Activated T-helper 1 cell treated with anti-CD3 and anti-CD28 coated beads, Interleukin-12 subunit alpha, Interleukin-12 subunit beta, Interleukin-2, Interleukin-4 antibody, amounts not matched to agents 30 ng/mL and 10 ng/mL and 1 ng/mL, durations not matched to agents 14 hours and 24 hours and 36 hours (primary cell): Measurements from ENCODE around the gene RC3H2. TPM values are rescaled to one million over a fixed set of nuclear protein-coding genes. Genes with fewer than 3 reads are reported as not detected.

Experiments used
- DNase-seq: peaks from one replicate; pipeline ENCODE4 v3.0.0; 2021; ENCODE audit warnings: low spot score
- H3K27ac Mint-ChIP-seq: one replicate; pipeline ENCODE4 v1.8.0; 2021; ENCODE audit warnings: mild to moderate bottlenecking, mixed read lengths
- H3K27me3 Mint-ChIP-seq: one replicate; pipeline ENCODE4 v1.8.0; 2022; ENCODE audit warnings: mild to moderate bottlenecking, moderate library complexity, mixed read lengths; ENCODE audit not compliant: insufficient read depth
- H3K36me3 Mint-ChIP-seq: one replicate; pipeline ENCODE4 v1.8.0; 2021; ENCODE audit warnings: low read depth, mixed read lengths
- H3K4me1 Mint-ChIP-seq: one replicate; pipeline ENCODE4 v1.8.0; 2021; ENCODE audit warnings: low read depth, mixed read lengths
- H3K4me3 Mint-ChIP-seq: one replicate; pipeline ENCODE4 v1.8.0; 2021; ENCODE audit warnings: mild to moderate bottlenecking, moderate library complexity, mixed read lengths
- H3K9me3 Mint-ChIP-seq: one replicate; pipeline ENCODE4 v1.8.0; 2021; ENCODE audit warnings: mixed read lengths
- intact Hi-C: fragments of 100-400 bp; cut with micrococcal nuclease; formaldehyde crosslinking; loops from one replicate; pipeline ENCODE4 v1.15.1; 2024
- total RNA-seq: library from RNA; stranded (reverse); gene quantifications from 2 replicates; pipeline ENCODE4 v1.2.3, GENCODE V29; 2022

Gene RC3H2
- total RNA-seq = 39.8 and 49.3 TPM in 2 replicates

- Mint-ChIP-seq H3K4me3 (peak within 1 kb of the TSS; percentile 95), H3K27me3 (no peaks in the 10 kb centered on the region), H3K9me3 (no peaks in the 10 kb centered on the region), H3K4me1 (peaks cover 49% of the 10 kb centered on the region), H3K27ac (peak within 1 kb of the TSS; percentile 96), H3K36me3 (peaks cover 13% of the 10 kb centered on the region)
- peak; percentile 97 for DNase-seq
- intact Hi-C loops = loop anchor here (1.0 to 10.0 kb wide), 12 partner anchors 8 to 810 kb away; partner anchors contain the start of genes MRRF, PDCL, RBM18 and STRBP
Measured at GRCh38 chr9:122904823-122905710, at the start of gene RC3H2. RC3H2 (minus strand) TSS chr9:122905359; CDS start chr9:122897509, 7,850 bp downstream.

GRCh38 chr9:122954253-122954691, 49.1 kb upstream of the RC3H2 start:
- DNase-seq = no peak
- H3K27ac Mint-ChIP-seq = no peak overlapping the region

GRCh38 chr9:122951056-122951455, 45.9 kb upstream of the RC3H2 start:
- Mint-ChIP-seq H3K27ac (no peak overlapping the region), H3K9me3 (no peaks in the 10 kb centered on the region), H3K4me3 (no peak overlapping the region), H3K27me3 (no peaks in the 10 kb centered on the region), H3K36me3 (peaks cover 9% of the 10 kb centered on the region), H3K4me1 (peaks cover 30% of the 10 kb centered on the region)
- DNase-seq = no peak
- intact Hi-C loops = no loop called here

More at GRCh38 chr9:122954253-122954691, 49.1 kb upstream of the RC3H2 start:
- H3K9me3 Mint-ChIP-seq = no peaks in the 10 kb centered on the region
- H3K4me1 Mint-ChIP-seq = peaks cover 10% of the 10 kb centered on the region
- intact Hi-C loops = no loop called here
- no peak overlapping the region for H3K4me3 Mint-ChIP-seq
- peaks cover 5% of the 10 kb centered on the region for H3K36me3 Mint-ChIP-seq
- no peaks in the 10 kb centered on the region for H3K27me3 Mint-ChIP-seq

- Mint-ChIP-seq H3K36me3 (peaks cover 12% of the 10 kb centered on the region), H3K4me3 (no peak overlapping the region), H3K27me3 (no peaks in the 10 kb centered on the region), H3K27ac (no peak overlapping the region), H3K4me1 (peaks cover 37% of the 10 kb centered on the region), H3K9me3 (no peaks in the 10 kb centered on the region)
- no peak for DNase-seq
- intact Hi-C loops = no loop called here
Measured at GRCh38 chr9:122950263-122950662, 45.1 kb upstream of the RC3H2 start.

GRCh38 chr9:122949696-122950095, 44.5 kb upstream of the RC3H2 start:
- DNase-seq = no peak
- Mint-ChIP-seq H3K27me3 (no peaks in the 10 kb centered on the region), H3K9me3 (no peaks in the 10 kb centered on the region), H3K4me1 (peaks cover 39% of the 10 kb centered on the region), H3K36me3 (peaks cover 15% of the 10 kb centered on the region), H3K27ac (no peak overlapping the region), H3K4me3 (no peak overlapping the region)
- intact Hi-C loops = no loop called here

- H3K36me3 Mint-ChIP-seq = peaks cover 15% of the 10 kb centered on the region
- peak overlapping the region; percentile 43 for H3K27ac Mint-ChIP-seq
- no peak for DNase-seq
- peaks cover 34% of the 10 kb centered on the region for H3K4me1 Mint-ChIP-seq
- H3K27me3 Mint-ChIP-seq = no peaks in the 10 kb centered on the region
- intact Hi-C loops = no loop called here
- no peaks in the 10 kb centered on the region for H3K9me3 Mint-ChIP-seq
- H3K4me3 Mint-ChIP-seq = no peak overlapping the region
Measured at GRCh38 chr9:122948313-122948712, 43.2 kb upstream of the RC3H2 start.

- Mint-ChIP-seq H3K9me3 (no peaks in the 10 kb centered on the region), H3K4me3 (no peak overlapping the region), H3K27ac (no peak overlapping the region), H3K36me3 (peaks cover 15% of the 10 kb centered on the region), H3K27me3 (no peaks in the 10 kb centered on the region), H3K4me1 (peaks cover 42% of the 10 kb centered on the region)
- intact Hi-C loops = no loop called here
- no peak for DNase-seq
Measured at GRCh38 chr9:122946461-122947005, 41.4 kb upstream of the RC3H2 start.

- Mint-ChIP-seq H3K4me1 (peaks cover 46% of the 10 kb centered on the region), H3K36me3 (peaks cover 15% of the 10 kb centered on the region), H3K9me3 (no peaks in the 10 kb centered on the region), H3K27ac (no peak overlapping the region), H3K4me3 (peak overlapping the region; percentile 22), H3K27me3 (no peaks in the 10 kb centered on the region)
- no peak for DNase-seq
- intact Hi-C loops = no loop called here
Measured at GRCh38 chr9:122944960-122945888, 40.1 kb upstream of the RC3H2 start.

GRCh38 chr9:122941582-122942234, 36.5 kb upstream of the RC3H2 start:
- intact Hi-C loops = loop anchor here (1.0 to 2.0 kb wide), 2 partner anchors 50 to 327 kb away; partner anchors contain the start of gene STRBP
- DNase-seq = no peak
- peak overlapping the region; percentile 76 for H3K27ac Mint-ChIP-seq
- peaks cover 11% of the 10 kb centered on the region for H3K36me3 Mint-ChIP-seq
- peak overlapping the region; percentile 98 for H3K4me3 Mint-ChIP-seq
- H3K4me1 Mint-ChIP-seq = peaks cover 28% of the 10 kb centered on the region
- H3K27me3 Mint-ChIP-seq = peaks cover 1% of the 10 kb centered on the region
- H3K9me3 Mint-ChIP-seq = no peaks in the 10 kb centered on the region

- peaks cover 1% of the 10 kb centered on the region for H3K27me3 Mint-ChIP-seq
- peaks cover 11% of the 10 kb centered on the region for H3K36me3 Mint-ChIP-seq
- peak within 1 kb of the TSS; percentile 76 for H3K27ac Mint-ChIP-seq
- intact Hi-C loops = loop anchor here (1.0 to 2.0 kb wide), 6 partner anchors 10 to 398 kb away; partner anchors contain the start of genes RC3H2, STRBP, ZBTB26 and ZBTB6
- peak; percentile 97 for DNase-seq
- peaks cover 28% of the 10 kb centered on the region for H3K4me1 Mint-ChIP-seq
- H3K9me3 Mint-ChIP-seq = no peaks in the 10 kb centered on the region
- H3K4me3 Mint-ChIP-seq = peak within 1 kb of the TSS; percentile 98
Measured at GRCh38 chr9:122940749-122941581, 35.8 kb upstream of the RC3H2 start, which contains the start of gene RABGAP1. RABGAP1 (plus strand) TSS chr9:122941020; CDS start chr9:122957060, 16,040 bp downstream.

- peak overlapping the region; percentile 98 for H3K4me3 Mint-ChIP-seq
- peak overlapping the region; percentile 76 for H3K27ac Mint-ChIP-seq
- DNase-seq = no peak
- intact Hi-C loops = loop anchor here (1.0 to 2.0 kb wide), 5 partner anchors 9 to 399 kb away; partner anchors contain the start of genes RC3H2, STRBP, ZBTB26 and ZBTB6
- H3K27me3 Mint-ChIP-seq = peaks cover 1% of the 10 kb centered on the region
- no peaks in the 10 kb centered on the region for H3K9me3 Mint-ChIP-seq
- H3K4me1 Mint-ChIP-seq = peaks cover 22% of the 10 kb centered on the region
- H3K36me3 Mint-ChIP-seq = peaks cover 9% of the 10 kb centered on the region
Measured at GRCh38 chr9:122940454-122940748, 35.2 kb upstream of the RC3H2 start.
